Activated CD4-positive, alpha-beta T cell treated with anti-CD3 and anti-CD28 coated beads, Interleukin-2, amount 50 U/mL, for 4 hours (primary cell): Measurements from ENCODE around the gene GCDH.

ENCODE experiments used
- DNase-seq, 2 experiments: peaks; one replicate each; pipeline ENCODE4 v3.0.0-alpha.2; 2020

GCDH gene

GRCh38 chr19:12943437-12944044 lies 52.6 kb downstream of the GCDH start:
- no peak for DNase-seq

GRCh38 chr19:12944104-12944674 lies 53.2 kb downstream of the GCDH start:
- DNase-seq, result no peak

- peak; percentile 95 to 98 for DNase-seq
These were observed 54.6 kb downstream of the GCDH start, which contains the start of gene RAD23A for GRCh38 chr19:12945479-12946091. Gene RAD23A (plus strand): TSS chr19:12945862. CDS start chr19:12945949, 87 bp downstream.

GRCh38 chr19:12946092-12946721 lies 55.2 kb downstream of the GCDH start:
- DNase-seq, result peak; percentile 29 to 33

- DNase-seq, result no peak
These were observed 56.0 kb downstream of the GCDH start for GRCh38 chr19:12946731-12947496.

GRCh38 chr19:12947702-12948611 lies 57.0 kb downstream of the GCDH start:
- no peak for DNase-seq

GRCh38 chr19:12948612-12949362 lies 57.8 kb downstream of the GCDH start:
- DNase-seq, result no peak
